KMS-11 (cell line): ENCODE measurements around the gene PPP1R12A.

Source experiments
- H2AFZ ChIP-seq: fragments of 200-600 bp; sonication (generic); 2 replicates; pipeline ENCODE4 v1.6.1; 2016; ENCODE audit warnings: antibody characterized with exemption, mixed run types, low read depth
- H3K27ac ChIP-seq: fragments of 200-600 bp; sonication (generic); 2 replicates; pipeline ENCODE4 v1.6.1; 2016; ENCODE audit warnings: mild to moderate bottlenecking, mixed run types
- H3K27me3 ChIP-seq: fragments of 200-600 bp; sonication (generic); 2 replicates; pipeline ENCODE4 v1.6.1; 2017; ENCODE audit warnings: mild to moderate bottlenecking, low read depth, mixed run types, moderate library complexity; ENCODE audit not compliant: insufficient read depth
- H3K36me3 ChIP-seq: fragments of 200-600 bp; sonication (generic); 2 replicates; pipeline ENCODE4 v1.6.1; 2017; ENCODE audit warnings: mild to moderate bottlenecking, mixed run types; ENCODE audit not compliant: insufficient read depth
- H3K4me1 ChIP-seq: fragments of 200-600 bp; sonication (generic); 2 replicates; pipeline ENCODE4 v1.6.1; 2016; ENCODE audit warnings: mild to moderate bottlenecking, low read depth, mixed run types; ENCODE audit not compliant: poor library complexity, severe bottlenecking
- H3K4me2 ChIP-seq: fragments of 200-600 bp; sonication (generic); 2 replicates; pipeline ENCODE4 v1.7.0; 2016; ENCODE audit warnings: mild to moderate bottlenecking, mixed run types
- H3K4me3 ChIP-seq: fragments of 200-600 bp; sonication (generic); IDR thresholded peaks from 2 replicates; pipeline ENCODE4 v1.6.1; 2017; ENCODE audit warnings: low read depth, low read length, mixed read lengths; ENCODE audit not compliant: insufficient read depth
- H3K79me2 ChIP-seq: fragments of 200-600 bp; sonication (generic); 2 replicates; pipeline ENCODE4 v1.6.1; 2016; ENCODE audit warnings: low read depth, mixed run types; ENCODE audit not compliant: insufficient read depth
- H3K9ac ChIP-seq: fragments of 200-600 bp; sonication (generic); 2 replicates; pipeline ENCODE4 v1.6.1; 2016; ENCODE audit warnings: mild to moderate bottlenecking, mixed run types
- H4K20me1 ChIP-seq: fragments of 200-600 bp; sonication (generic); 2 replicates; pipeline ENCODE4 v1.6.1; 2016; ENCODE audit warnings: mild to moderate bottlenecking, mixed run types; ENCODE audit not compliant: insufficient read depth
- CTCF ChIP-seq: fragments of 200-600 bp; sonication (generic); conservative IDR thresholded peaks from 2 replicates; pipeline ENCODE4 v1.6.1; 2017; ENCODE audit warnings: low read depth, mild to moderate bottlenecking, antibody characterized with exemption, low read length, moderate library complexity, mixed read lengths

Gene PPP1R12A

GRCh38 chr12:79769189-79769859 is 165.6 kb downstream of the PPP1R12A start:
- Histone ChIP-seq H2AFZ (no peak overlapping the region), H3K9ac (no peak overlapping the region), H4K20me1 (no peaks in the 10 kb centered on the region), H3K4me1 (no peaks in the 10 kb centered on the region), H3K27ac (no peak overlapping the region), H3K79me2 (no peaks in the 10 kb centered on the region), H3K4me3 (no peak overlapping the region), H3K36me3 (no peaks in the 10 kb centered on the region), H3K27me3 (no peaks in the 10 kb centered on the region), H3K4me2 (no peak overlapping the region)
- no peak for TF ChIP-seq CTCF

DNA sequence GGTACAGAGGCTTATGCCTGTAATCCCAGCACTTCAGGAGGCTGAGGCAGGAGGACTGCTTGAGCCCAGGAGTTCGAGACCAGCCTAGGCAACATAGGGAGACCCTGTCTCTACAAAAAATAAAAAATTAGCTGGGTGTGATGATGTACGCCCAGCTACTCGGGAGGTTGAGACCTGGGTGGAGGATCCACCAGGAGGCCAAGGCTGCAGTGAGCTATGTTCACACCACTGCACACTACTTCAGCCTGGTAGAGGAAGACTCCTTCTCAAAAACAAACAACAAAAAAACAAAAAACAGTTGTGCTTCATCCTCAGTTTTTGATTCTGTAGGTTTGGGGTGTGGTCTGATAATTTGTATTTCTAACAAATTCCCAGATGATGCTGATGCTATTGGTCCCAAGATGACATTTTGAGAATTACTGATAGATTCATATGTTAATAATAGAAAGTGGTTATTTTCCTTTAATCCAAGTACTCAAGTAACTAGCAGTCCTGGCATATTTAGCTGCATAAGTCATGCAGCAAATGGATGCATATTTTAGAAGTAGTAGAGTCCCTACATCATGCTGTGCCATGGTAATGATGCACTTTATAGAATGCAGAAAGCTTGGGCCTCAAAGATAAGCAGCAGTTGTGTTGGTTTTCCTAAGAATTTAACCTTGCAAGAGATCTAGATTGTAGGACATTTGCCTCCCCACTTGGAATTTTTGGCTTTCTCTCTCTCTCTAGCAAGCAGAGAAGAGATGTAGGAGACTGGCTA is 168.0 kb downstream of the PPP1R12A start:
- Histone ChIP-seq H3K4me3 (no peak overlapping the region), H3K4me2 (no peak overlapping the region), H3K36me3 (no peaks in the 10 kb centered on the region), H3K27ac (no peak overlapping the region), H4K20me1 (no peaks in the 10 kb centered on the region), H3K9ac (no peak overlapping the region), H3K4me1 (no peaks in the 10 kb centered on the region), H3K79me2 (no peaks in the 10 kb centered on the region), H2AFZ (no peak overlapping the region), H3K27me3 (no peaks in the 10 kb centered on the region)
- no peak for TF ChIP-seq CTCF

- H2AFZ ChIP-seq: no peak overlapping the region
- H3K9ac ChIP-seq: no peak overlapping the region
- H3K4me2 ChIP-seq: no peak overlapping the region
- H4K20me1 ChIP-seq: no peaks in the 10 kb centered on the region
- no peaks in the 10 kb centered on the region for H3K36me3 ChIP-seq
- H3K4me3 ChIP-seq: no peak overlapping the region
- H3K27me3 ChIP-seq: no peaks in the 10 kb centered on the region
- no peaks in the 10 kb centered on the region for H3K79me2 ChIP-seq
- no peak overlapping the region for H3K27ac ChIP-seq
- TF ChIP-seq CTCF: no peak
- no peaks in the 10 kb centered on the region for H3K4me1 ChIP-seq
These were observed 169.7 kb downstream of the PPP1R12A start for GRCh38 chr12:79765157-79765556.

- no peak overlapping the region for H2AFZ ChIP-seq
- no peaks in the 10 kb centered on the region for H3K79me2 ChIP-seq
- no peak overlapping the region for H3K9ac ChIP-seq
- TF ChIP-seq CTCF: no peak
- H3K4me2 ChIP-seq: no peak overlapping the region
- no peak overlapping the region for H3K27ac ChIP-seq
- H3K4me3 ChIP-seq: no peak overlapping the region
- H4K20me1 ChIP-seq: no peaks in the 10 kb centered on the region
- no peaks in the 10 kb centered on the region for H3K4me1 ChIP-seq
- H3K27me3 ChIP-seq: no peaks in the 10 kb centered on the region
- no peaks in the 10 kb centered on the region for H3K36me3 ChIP-seq
These were observed 170.3 kb downstream of the PPP1R12A start for GRCh38 chr12:79764641-79765040.
